Ishikawa (cell line): ENCODE data around the gene PTK6.

ENCODE experiments used
- CEBPB ChIP-seq: IDR thresholded peaks from 2 replicates; pipeline ENCODE4 v1.6.1; 2012
- CREB1 ChIP-seq: IDR thresholded peaks from 2 replicates; pipeline ENCODE4 v1.6.1; 2012; ENCODE audit warnings: low read depth
- EGR1 ChIP-seq: IDR thresholded peaks from 2 replicates; pipeline ENCODE4 v1.6.1; 2012
- EP300 ChIP-seq: IDR thresholded peaks from 2 replicates; pipeline ENCODE4 v1.6.1; 2012; ENCODE audit warnings: borderline replicate concordance
- NFIC ChIP-seq: IDR thresholded peaks from 2 replicates; pipeline ENCODE4 v1.6.1; 2012
- RAD21 ChIP-seq: IDR thresholded peaks from 2 replicates; pipeline ENCODE4 v1.6.1; 2012; ENCODE audit warnings: low read depth
- TAF1 ChIP-seq: IDR thresholded peaks from 2 replicates; pipeline ENCODE4 v1.6.1; 2012; ENCODE audit warnings: low read depth, mild to moderate bottlenecking
- TCF12 ChIP-seq: IDR thresholded peaks from 2 replicates; pipeline ENCODE4 v1.6.1; 2012; ENCODE audit warnings: low read depth
- TEAD4 ChIP-seq: IDR thresholded peaks from 2 replicates; pipeline ENCODE4 v1.6.1; 2012
- YY1 ChIP-seq: IDR thresholded peaks from 2 replicates; pipeline ENCODE4 v1.6.1; 2012; ENCODE audit warnings: low read depth
- TF ChIP-seq, protein P1 (sequence below): IDR thresholded peaks from 2 replicates; pipeline ENCODE4 v1.6.1; 2012
- TF ChIP-seq, protein P2 (sequence below): IDR thresholded peaks from 2 replicates; pipeline ENCODE4 v1.6.1; 2012; ENCODE audit warnings: low read depth, mild to moderate bottlenecking
- TF ChIP-seq, protein P3 (sequence below): IDR thresholded peaks from 2 replicates; pipeline ENCODE4 v1.6.1; 2012

DNA sequence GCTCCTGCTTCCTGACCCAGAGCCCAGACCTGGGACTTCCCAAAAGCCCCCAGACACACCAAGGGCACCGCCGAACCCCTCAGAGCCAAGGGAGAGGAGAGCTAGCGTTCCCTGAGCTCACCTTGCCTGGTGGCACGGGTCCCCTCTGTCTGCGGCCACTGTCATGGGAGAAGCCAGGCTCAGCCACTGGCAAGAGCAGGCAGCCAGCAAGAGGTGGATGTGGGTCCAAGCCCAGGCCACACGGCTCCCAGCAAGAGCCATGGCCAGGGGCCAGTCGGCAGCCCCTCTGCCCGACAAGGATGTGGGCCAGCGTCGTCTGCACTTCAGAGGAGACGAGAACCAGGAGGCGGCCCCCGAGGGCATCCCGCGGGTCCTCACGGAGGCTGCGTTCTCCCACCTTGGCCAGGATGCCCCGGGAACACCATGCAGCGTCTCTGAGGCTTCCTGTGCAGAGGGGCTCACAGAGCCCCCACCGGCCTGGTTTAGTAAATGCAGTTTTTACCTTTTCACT is 18.8 kb downstream of the PTK6 start:
- TF ChIP-seq TCF12 (no peak), TAF1 (no peak), EP300 (no peak), RAD21 (no peak), CREB1 (no peak), YY1 (no peak), TEAD4 (no peak), NFIC (no peak), CEBPB (no peak), EGR1 (no peak)
- TF ChIP-seq, protein P1, sequence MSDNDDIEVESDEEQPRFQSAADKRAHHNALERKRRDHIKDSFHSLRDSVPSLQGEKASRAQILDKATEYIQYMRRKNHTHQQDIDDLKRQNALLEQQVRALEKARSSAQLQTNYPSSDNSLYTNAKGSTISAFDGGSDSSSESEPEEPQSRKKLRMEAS = no peak
- TF ChIP-seq, protein P2, sequence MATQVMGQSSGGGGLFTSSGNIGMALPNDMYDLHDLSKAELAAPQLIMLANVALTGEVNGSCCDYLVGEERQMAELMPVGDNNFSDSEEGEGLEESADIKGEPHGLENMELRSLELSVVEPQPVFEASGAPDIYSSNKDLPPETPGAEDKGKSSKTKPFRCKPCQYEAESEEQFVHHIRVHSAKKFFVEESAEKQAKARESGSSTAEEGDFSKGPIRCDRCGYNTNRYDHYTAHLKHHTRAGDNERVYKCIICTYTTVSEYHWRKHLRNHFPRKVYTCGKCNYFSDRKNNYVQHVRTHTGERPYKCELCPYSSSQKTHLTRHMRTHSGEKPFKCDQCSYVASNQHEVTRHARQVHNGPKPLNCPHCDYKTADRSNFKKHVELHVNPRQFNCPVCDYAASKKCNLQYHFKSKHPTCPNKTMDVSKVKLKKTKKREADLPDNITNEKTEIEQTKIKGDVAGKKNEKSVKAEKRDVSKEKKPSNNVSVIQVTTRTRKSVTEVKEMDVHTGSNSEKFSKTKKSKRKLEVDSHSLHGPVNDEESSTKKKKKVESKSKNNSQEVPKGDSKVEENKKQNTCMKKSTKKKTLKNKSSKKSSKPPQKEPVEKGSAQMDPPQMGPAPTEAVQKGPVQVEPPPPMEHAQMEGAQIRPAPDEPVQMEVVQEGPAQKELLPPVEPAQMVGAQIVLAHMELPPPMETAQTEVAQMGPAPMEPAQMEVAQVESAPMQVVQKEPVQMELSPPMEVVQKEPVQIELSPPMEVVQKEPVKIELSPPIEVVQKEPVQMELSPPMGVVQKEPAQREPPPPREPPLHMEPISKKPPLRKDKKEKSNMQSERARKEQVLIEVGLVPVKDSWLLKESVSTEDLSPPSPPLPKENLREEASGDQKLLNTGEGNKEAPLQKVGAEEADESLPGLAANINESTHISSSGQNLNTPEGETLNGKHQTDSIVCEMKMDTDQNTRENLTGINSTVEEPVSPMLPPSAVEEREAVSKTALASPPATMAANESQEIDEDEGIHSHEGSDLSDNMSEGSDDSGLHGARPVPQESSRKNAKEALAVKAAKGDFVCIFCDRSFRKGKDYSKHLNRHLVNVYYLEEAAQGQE = no peak
- TF ChIP-seq, protein P3, sequence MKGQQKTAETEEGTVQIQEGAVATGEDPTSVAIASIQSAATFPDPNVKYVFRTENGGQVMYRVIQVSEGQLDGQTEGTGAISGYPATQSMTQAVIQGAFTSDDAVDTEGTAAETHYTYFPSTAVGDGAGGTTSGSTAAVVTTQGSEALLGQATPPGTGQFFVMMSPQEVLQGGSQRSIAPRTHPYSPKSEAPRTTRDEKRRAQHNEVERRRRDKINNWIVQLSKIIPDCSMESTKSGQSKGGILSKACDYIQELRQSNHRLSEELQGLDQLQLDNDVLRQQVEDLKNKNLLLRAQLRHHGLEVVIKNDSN = no peak
